ENCODE results near the gene TPM1.

TPM1 gene

GRCh38 chr15:63110428-63111026 is 68.0 kb downstream of the TPM1 start:
- TF ChIP-seq REST (IDR thresholded peaks at IDR 0.05; ENCODE audit: insufficient read depth in 1 of 2, low read depth in 2 of 2, low read length in 2 of 2) (no peak), FOXP2 (optimal IDR thresholded peaks at IDR 0.05; ENCODE audit: borderline replicate concordance, extremely low read depth, extremely low read length, insufficient read depth) (no peak), SIN3A (IDR thresholded peaks at IDR 0.05; ENCODE audit: borderline replicate concordance, insufficient read depth, low read length) (no peak), POLR2AphosphoS5 (IDR thresholded peaks at IDR 0.05; ENCODE audit: low read depth, low read length) (no peak), TAF1 (IDR thresholded peaks at IDR 0.05; ENCODE audit: borderline replicate concordance, insufficient read depth, low read length) (no peak)

- TF ChIP-seq TAF1 (IDR thresholded peaks at IDR 0.05; ENCODE audit: borderline replicate concordance, insufficient read depth, low read length): no peak
- no peak for TF ChIP-seq FOXP2 (optimal IDR thresholded peaks at IDR 0.05; ENCODE audit: borderline replicate concordance, extremely low read depth, extremely low read length, insufficient read depth)
- TF ChIP-seq SIN3A (IDR thresholded peaks at IDR 0.05; ENCODE audit: borderline replicate concordance, insufficient read depth, low read length): no peak
- TF ChIP-seq REST (IDR thresholded peaks at IDR 0.05; ENCODE audit: insufficient read depth in 1 of 2, low read depth in 2 of 2, low read length in 2 of 2): no peak
- TF ChIP-seq POLR2AphosphoS5 (IDR thresholded peaks at IDR 0.05; ENCODE audit: low read depth, low read length): no peak
Observed at GRCh38 chr15:63111481-63111880, 68.9 kb downstream of the TPM1 start.

GRCh38 chr15:63112871-63113270 is 70.3 kb downstream of the TPM1 start:
- TF ChIP-seq TAF1 (IDR thresholded peaks at IDR 0.05; ENCODE audit: borderline replicate concordance, insufficient read depth, low read length) (no peak), POLR2AphosphoS5 (IDR thresholded peaks at IDR 0.05; ENCODE audit: low read depth, low read length) (no peak), FOXP2 (optimal IDR thresholded peaks at IDR 0.05; ENCODE audit: borderline replicate concordance, extremely low read depth, extremely low read length, insufficient read depth) (no peak), REST (IDR thresholded peaks at IDR 0.05; ENCODE audit: insufficient read depth in 1 of 2, low read depth in 2 of 2, low read length in 2 of 2) (no peak), SIN3A (IDR thresholded peaks at IDR 0.05; ENCODE audit: borderline replicate concordance, insufficient read depth, low read length) (no peak)

GRCh38 chr15:63114465-63114864 is 71.9 kb downstream of the TPM1 start:
- TF ChIP-seq REST (IDR thresholded peaks at IDR 0.05; ENCODE audit: insufficient read depth in 1 of 2, low read depth in 2 of 2, low read length in 2 of 2): no peak

All from PFSK-1 (cell line).